Measurements from ENCODE around the gene LRRC42.

DNA sequence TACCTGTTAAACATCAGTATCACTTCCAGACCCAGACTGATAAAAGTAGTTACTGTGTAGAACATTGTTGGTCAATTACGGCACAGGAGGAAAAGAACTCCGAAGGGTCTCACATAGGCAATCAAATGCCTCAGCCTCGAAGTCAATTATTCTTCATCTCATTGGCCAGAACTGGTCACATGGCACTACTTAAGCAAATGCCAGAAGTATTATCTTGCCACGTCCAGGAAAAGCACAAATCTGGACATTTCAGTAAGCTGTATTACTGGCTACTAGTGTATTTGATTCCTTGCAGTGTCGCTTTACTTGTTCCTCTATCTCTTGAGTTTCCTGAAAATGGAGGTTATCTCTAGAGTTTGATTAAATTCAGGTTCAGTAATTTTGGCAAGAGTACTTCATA is 27.8 kb upstream of the LRRC42 start:
- TF ChIP-seq, protein P1, sequence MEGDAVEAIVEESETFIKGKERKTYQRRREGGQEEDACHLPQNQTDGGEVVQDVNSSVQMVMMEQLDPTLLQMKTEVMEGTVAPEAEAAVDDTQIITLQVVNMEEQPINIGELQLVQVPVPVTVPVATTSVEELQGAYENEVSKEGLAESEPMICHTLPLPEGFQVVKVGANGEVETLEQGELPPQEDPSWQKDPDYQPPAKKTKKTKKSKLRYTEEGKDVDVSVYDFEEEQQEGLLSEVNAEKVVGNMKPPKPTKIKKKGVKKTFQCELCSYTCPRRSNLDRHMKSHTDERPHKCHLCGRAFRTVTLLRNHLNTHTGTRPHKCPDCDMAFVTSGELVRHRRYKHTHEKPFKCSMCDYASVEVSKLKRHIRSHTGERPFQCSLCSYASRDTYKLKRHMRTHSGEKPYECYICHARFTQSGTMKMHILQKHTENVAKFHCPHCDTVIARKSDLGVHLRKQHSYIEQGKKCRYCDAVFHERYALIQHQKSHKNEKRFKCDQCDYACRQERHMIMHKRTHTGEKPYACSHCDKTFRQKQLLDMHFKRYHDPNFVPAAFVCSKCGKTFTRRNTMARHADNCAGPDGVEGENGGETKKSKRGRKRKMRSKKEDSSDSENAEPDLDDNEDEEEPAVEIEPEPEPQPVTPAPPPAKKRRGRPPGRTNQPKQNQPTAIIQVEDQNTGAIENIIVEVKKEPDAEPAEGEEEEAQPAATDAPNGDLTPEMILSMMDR (IDR thresholded peaks at IDR 0.05): no peak
- TF ChIP-seq POLR2A (IDR thresholded peaks at IDR 0.05) (no peak), EP300 (IDR thresholded peaks at IDR 0.05) (no peak)

All from ovary (tissue), 3 donors.